CD14-positive monocyte (primary cell): ENCODE measurements around the gene CCDC167. TPM values are rescaled to one million over a fixed set of nuclear protein-coding genes. Genes with fewer than 3 reads are reported as not detected.

Experiments used
- DNase-seq, 3 donors: peaks; one replicate each; pipeline ENCODE4 v3.0.0-alpha.2; 2011 to 2022
- H2AFZ ChIP-seq: 2 replicates; pipeline ENCODE4 v1.6.0; 2012; ENCODE audit warnings: mild to moderate bottlenecking, low read depth, low read length, inconsistent platforms; ENCODE audit not compliant: insufficient read depth, poor library complexity, severe bottlenecking
- H3K27ac ChIP-seq, 2 donors: 1 replicate in 1 of 2; 2 replicates in 1 of 2; pipeline ENCODE4 v1.5.1; 2012 to 2013; ENCODE audit warnings: low read length in 2 of 2, control low read depth in 1 of 2, inconsistent platforms in 1 of 2, low read depth in 1 of 2, mild to moderate bottlenecking in 1 of 2
- H3K27me3 ChIP-seq, 2 donors: one replicate each; pipeline versions ENCODE4 v1.6.0 to v1.6.1; 2011 to 2013; ENCODE audit warnings: low read length in 2 of 2; ENCODE audit not compliant: control insufficient read depth in 2 of 2, insufficient read depth in 2 of 2
- H3K36me3 ChIP-seq, 2 donors: replicated peaks in 1 of 2; 1 replicate in 1 of 2; 2 replicates in 1 of 2; pipeline versions ENCODE4 v1.5.1 to v1.6.1; 2012 to 2013; ENCODE audit warnings: low read length in 2 of 2, control low read depth in 1 of 2, inconsistent platforms in 1 of 2, mild to moderate bottlenecking in 1 of 2; ENCODE audit not compliant: insufficient read depth in 2 of 2, control insufficient read depth in 1 of 2
- H3K4me1 ChIP-seq, 2 donors: 1 replicate in 1 of 2; 2 replicates in 1 of 2; pipeline versions ENCODE4 v1.5.1 to v1.6.1; 2012 to 2013; ENCODE audit warnings: low read length in 2 of 2, control low read depth in 1 of 2, inconsistent platforms in 1 of 2, mild to moderate bottlenecking in 1 of 2, moderate library complexity in 1 of 2; ENCODE audit not compliant: insufficient read depth in 2 of 2, control insufficient read depth in 1 of 2
- H3K4me2 ChIP-seq: replicated peaks from 2 replicates; pipeline ENCODE3; 2012; ENCODE audit warnings: low read length, moderate library complexity, mild to moderate bottlenecking; ENCODE audit not compliant: poor library complexity, severe bottlenecking; ENCODE audit errors: extremely low read depth
- H3K4me3 ChIP-seq, 3 experiments: fragments of 200-600 bp in 1 of 3; sonication (generic) in 1 of 3; replicated peaks in 1 of 3; 1 replicate in 2 of 3; 2 replicates in 1 of 3; pipeline ENCODE4 v1.5.1; 2011 to 2013; ENCODE audit warnings: low read length in 3 of 3, mild to moderate bottlenecking in 3 of 3, control low read depth in 2 of 3, low read depth in 2 of 3, inconsistent platforms in 1 of 3, moderate library complexity in 1 of 3
- H3K79me2 ChIP-seq: 2 replicates; pipeline ENCODE4 v1.6.0; 2012; ENCODE audit warnings: mild to moderate bottlenecking, control low read depth, inconsistent platforms, low read length, moderate library complexity; ENCODE audit not compliant: insufficient read depth
- H3K9ac ChIP-seq: 2 replicates; pipeline ENCODE4 v1.6.0; 2017; ENCODE audit warnings: low read length, mild to moderate bottlenecking; ENCODE audit not compliant: insufficient read depth, poor library complexity, severe bottlenecking
- H3K9me3 ChIP-seq, 2 donors: replicated peaks in 1 of 2; 1 replicate in 1 of 2; 2 replicates in 1 of 2; pipeline versions ENCODE4 v1.5.1 to v1.6.1; 2012 to 2013; ENCODE audit warnings: low read length in 2 of 2, control low read depth in 1 of 2; ENCODE audit not compliant: control insufficient read depth in 1 of 2, insufficient read depth in 1 of 2
- H4K20me1 ChIP-seq: 2 replicates; pipeline ENCODE4 v1.6.0; 2012; ENCODE audit warnings: mild to moderate bottlenecking, low read length, control low read depth, moderate library complexity; ENCODE audit not compliant: insufficient read depth
- H3K27ac Mint-ChIP-seq, 7 donors: one replicate each; pipeline ENCODE4 v1.8.0; 2020; ENCODE audit warnings: mild to moderate bottlenecking in 7 of 7, mixed read lengths in 7 of 7, moderate library complexity in 6 of 7, inconsistent platforms in 2 of 7
- H3K27me3 Mint-ChIP-seq, 3 donors: one replicate each; pipeline ENCODE4 v1.8.0; 2021 to 2022; ENCODE audit warnings: low read depth in 3 of 3, mild to moderate bottlenecking in 3 of 3, mixed read lengths in 3 of 3, moderate library complexity in 3 of 3, inconsistent platforms in 1 of 3
- H3K36me3 Mint-ChIP-seq, 2 donors: one replicate each; pipeline ENCODE4 v1.8.0; 2020; ENCODE audit warnings: mixed read lengths in 2 of 2, inconsistent platforms in 1 of 2, mild to moderate bottlenecking in 1 of 2
- H3K4me1 Mint-ChIP-seq: one replicate; pipeline ENCODE4 v1.8.0; 2020; ENCODE audit warnings: mild to moderate bottlenecking, mixed read lengths
- H3K4me3 Mint-ChIP-seq, 2 donors: one replicate each; pipeline ENCODE4 v1.8.0; 2020; ENCODE audit warnings: mild to moderate bottlenecking in 2 of 2, mixed read lengths in 2 of 2, moderate library complexity in 1 of 2
- H3K9me3 Mint-ChIP-seq, 7 donors: one replicate each; pipeline ENCODE4 v1.8.0; 2020 to 2022; ENCODE audit warnings: mixed read lengths in 7 of 7, mild to moderate bottlenecking in 6 of 7, moderate library complexity in 6 of 7, inconsistent platforms in 2 of 7
- CTCF ChIP-seq: fragments of 200-600 bp; IDR thresholded peaks from one replicate; pipeline ENCODE4 v1.8.0; 2022; ENCODE audit warnings: antibody characterized with exemption, mild to moderate bottlenecking
- WGBS: methylation state at CpG from one replicate; pipeline ENCODE4 v1.1.5; 2013; ENCODE audit warnings: missing lambda C conversion rate; ENCODE audit not compliant: insufficient coverage; 5-methylcytosine and 5-hydroxymethylcytosine counted together
- intact Hi-C, 2 donors: fragments of 100-400 bp; cut with micrococcal nuclease; formaldehyde crosslinking; loops; one replicate each; pipeline versions ENCODE4 v1.15.0 to v1.15.1; 2023
- polyA plus RNA-seq, 3 donors: library from polyadenylated mRNA; depleted of rRNA in 1 of 3; unstranded in 2 of 3; stranded (reverse) in 1 of 3; fragments of 300-500 nt in 2 of 3; fragments of >200 nt in 1 of 3; fragmentation: Illumina TruSeq in 2 of 3; gene quantifications; 1 replicate in 2 of 3; 2 replicates in 1 of 3; pipeline ENCODE4 v1.2.3, GENCODE V29; 2012 to 2021

CCDC167 gene
- polyA plus RNA-seq, 3 donors: 12.5 to 22.9 (median 20.7) TPM

DNA sequence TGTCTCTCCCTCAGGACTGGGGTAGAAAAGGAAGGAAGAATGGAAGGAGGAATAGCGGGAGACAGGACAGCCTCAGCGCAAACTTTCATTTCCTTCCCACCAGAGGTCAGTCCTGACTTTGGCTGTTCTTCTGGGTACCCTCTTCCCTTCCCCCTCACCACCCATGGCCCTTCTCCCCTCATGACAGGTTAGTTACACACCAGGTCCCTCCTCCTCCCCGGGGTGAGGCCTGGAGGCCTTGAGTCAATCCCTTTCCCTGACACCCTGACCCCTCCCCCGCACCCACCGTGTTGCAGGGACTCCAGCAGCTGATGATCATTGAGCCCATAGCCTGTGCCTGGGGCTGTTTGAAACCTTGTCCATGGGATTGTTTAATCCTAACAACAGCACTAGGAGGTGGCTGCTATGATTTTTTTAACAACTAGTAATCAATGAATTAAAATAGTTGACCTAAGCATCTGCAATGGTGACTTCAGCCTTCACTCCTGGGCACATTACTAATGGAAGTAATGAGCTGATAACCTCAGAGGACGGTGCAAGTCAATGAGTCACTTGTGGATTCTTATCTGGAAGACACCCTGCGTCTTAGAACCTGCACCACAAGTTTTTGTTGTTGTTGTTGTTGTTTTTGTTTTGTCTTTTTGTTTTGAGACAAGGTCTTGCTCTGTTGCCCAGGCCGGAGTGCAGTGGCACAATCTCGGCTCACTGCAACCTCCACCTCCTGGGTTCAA, 46.6 kb upstream of the CCDC167 start:
- H3K4me3 ChIP-seq: no peak overlapping the region
- H3K9ac ChIP-seq: no peak overlapping the region
- Mint-ChIP-seq H3K4me3 (no peak overlapping the region), H3K36me3 (no peaks in the 10 kb centered on the region), H3K27me3 (peaks cover 11 to 29% (median 11%) of the 10 kb centered on the region in 3 donors), H3K9me3 (no peaks in the 10 kb centered on the region), H3K4me1 (peaks cover 6% of the 10 kb centered on the region), H3K27ac (no peak overlapping the region)
- H3K4me2 ChIP-seq: no peak overlapping the region
- H3K79me2 ChIP-seq: no peaks in the 10 kb centered on the region
- no peaks in the 10 kb centered on the region for H3K9me3 ChIP-seq
- DNase-seq: no peak
- H4K20me1 ChIP-seq: no peaks in the 10 kb centered on the region
- no peaks in the 10 kb centered on the region for H3K36me3 ChIP-seq
- no peak overlapping the region for H3K27ac ChIP-seq
- H3K4me1 ChIP-seq: no peaks in the 10 kb centered on the region
- TF ChIP-seq CTCF: no peak
- H3K27me3 ChIP-seq: peaks cover 0 to 4% of the 10 kb centered on the region in 2 donors
- intact Hi-C loops: no loop called here
- WGBS: 68% methylated on average over 3 of the region's 9 CpGs
- no peak overlapping the region for H2AFZ ChIP-seq

GRCh38 chr6:37544530-37544929, 44.8 kb upstream of the CCDC167 start:
- no peak overlapping the region for H3K9ac ChIP-seq
- peaks cover 9 to 26% (median 19%) of the 10 kb centered on the region in 3 donors for H3K27me3 Mint-ChIP-seq
- no peak overlapping the region for H3K4me2 ChIP-seq
- H3K9me3 ChIP-seq: no peaks in the 10 kb centered on the region
- TF ChIP-seq CTCF: no peak
- H4K20me1 ChIP-seq: no peaks in the 10 kb centered on the region
- DNase-seq: no peak
- peaks cover 0 to 7% of the 10 kb centered on the region in 2 donors for H3K27me3 ChIP-seq
- 67% methylated on average over 4 of the region's 5 CpGs for WGBS
- no peaks in the 10 kb centered on the region for H3K79me2 ChIP-seq
- H3K27ac Mint-ChIP-seq: peak overlapping the region in 1 of 7 donors; percentile 64
- no peaks in the 10 kb centered on the region for H3K36me3 ChIP-seq
- peaks cover 0 to 3% (median 0%) of the 10 kb centered on the region in 7 donors for H3K9me3 Mint-ChIP-seq
- H3K4me1 ChIP-seq: no peaks in the 10 kb centered on the region
- H3K36me3 Mint-ChIP-seq: no peaks in the 10 kb centered on the region
- H3K4me1 Mint-ChIP-seq: peaks cover 6% of the 10 kb centered on the region
- H3K4me3 Mint-ChIP-seq: peak overlapping the region in 1 of 2 donors; percentile 8
- no peak overlapping the region for H3K4me3 ChIP-seq
- no peak overlapping the region for H2AFZ ChIP-seq
- intact Hi-C loops: no loop called here
- H3K27ac ChIP-seq: no peak overlapping the region
